OCI-LY1 (cell line): ENCODE results near the gene ABR.

Experiments
- H2AFZ ChIP-seq: fragments of 200-600 bp; sonication (generic), shearing (Covaris generic); 2 replicates; pipeline ENCODE4 v1.6.0; 2014; ENCODE audit warnings: antibody characterized with exemption, mild to moderate bottlenecking, low read length
- H3F3A ChIP-seq: fragments of 200-600 bp; sonication (generic), shearing (Covaris generic); 2 replicates; pipeline ENCODE4 v1.6.0; 2014; ENCODE audit warnings: mild to moderate bottlenecking, antibody characterized with exemption, low read length, moderate library complexity; ENCODE audit not compliant: insufficient read depth
- H3K27ac ChIP-seq: fragments of 200-600 bp; sonication (generic); 2 replicates; pipeline ENCODE4 v1.5.1; 2014; ENCODE audit warnings: low read length, mixed run types, mild to moderate bottlenecking, low read depth; ENCODE audit not compliant: poor library complexity, severe bottlenecking
- H3K27me3 ChIP-seq: fragments of 200-600 bp; sonication (generic); 2 replicates; pipeline ENCODE4 v1.6.0; 2014; ENCODE audit warnings: antibody characterized with exemption, mild to moderate bottlenecking, low read length, moderate library complexity; ENCODE audit not compliant: insufficient read depth
- H3K36me3 ChIP-seq: fragments of 200-600 bp; sonication (generic); 2 replicates; pipeline ENCODE4 v1.6.1; 2014; ENCODE audit warnings: mild to moderate bottlenecking, antibody characterized with exemption, low read length, moderate library complexity, mixed read lengths; ENCODE audit not compliant: insufficient read depth
- H3K4me1 ChIP-seq: fragments of 200-600 bp; sonication (generic); 2 replicates; pipeline ENCODE4 v1.5.1; 2014; ENCODE audit warnings: mild to moderate bottlenecking, low read length, moderate library complexity; ENCODE audit not compliant: insufficient read depth, severe bottlenecking
- H3K4me2 ChIP-seq: fragments of 200-600 bp; sonication (generic), shearing (Covaris generic); 2 replicates; pipeline ENCODE4 v1.6.1; 2014; ENCODE audit warnings: low read length
- H3K4me3 ChIP-seq: fragments of 200-600 bp; sonication (generic); 2 replicates; pipeline ENCODE4 v1.5.1; 2014; ENCODE audit warnings: low read length, low read depth, mild to moderate bottlenecking, mixed read lengths; ENCODE audit not compliant: poor library complexity, severe bottlenecking
- H3K79me2 ChIP-seq: fragments of 200-600 bp; shearing (Covaris generic); 2 replicates; pipeline ENCODE4 v1.6.1; 2016; ENCODE audit warnings: mixed run types, low read length, mixed read lengths; ENCODE audit not compliant: insufficient read depth
- H3K9ac ChIP-seq: fragments of 200-600 bp; sonication (generic), shearing (Covaris generic); 2 replicates; pipeline ENCODE4 v1.6.1; 2014; ENCODE audit warnings: mild to moderate bottlenecking, low read length, mixed read lengths
- H3K9me2 ChIP-seq: fragments of 200-600 bp; sonication (generic), shearing (Covaris generic); 2 replicates; pipeline ENCODE4 v1.6.1; 2014; ENCODE audit warnings: low read depth, mild to moderate bottlenecking, low read length, mixed read lengths
- H3K9me3 ChIP-seq: fragments of 200-600 bp; shearing (Covaris generic); 2 replicates; pipeline ENCODE4 v1.6.1; 2014; ENCODE audit warnings: low read length, mixed read lengths
- H4K20me1 ChIP-seq: fragments of 200-600 bp; sonication (generic), shearing (Covaris generic); 2 replicates; pipeline ENCODE4 v1.6.0; 2016; ENCODE audit warnings: mild to moderate bottlenecking, low read length; ENCODE audit not compliant: insufficient read depth
- CTCF ChIP-seq: fragments of 200-600 bp; sonication (generic), shearing (Covaris generic); IDR thresholded peaks from 2 replicates; pipeline ENCODE4 v1.5.1; 2017; ENCODE audit warnings: mild to moderate bottlenecking, antibody characterized with exemption, low read length, moderate library complexity, mixed read lengths
- EZH2 ChIP-seq: fragments of 200-600 bp; sonication (generic), shearing (Covaris generic); IDR thresholded peaks from 2 replicates; pipeline ENCODE4 v1.8.0; 2017; ENCODE audit warnings: borderline replicate concordance, mixed run types, mild to moderate bottlenecking, antibody characterized with exemption, low read length, moderate library complexity, mixed read lengths

The ABR gene

GRCh38 chr17:979212-979538 lies 200.6 kb downstream of the ABR start:
- H3K4me2 ChIP-seq: peak overlapping the region; percentile 91
- H3K9me3 ChIP-seq: no peaks in the 10 kb centered on the region
- H3F3A ChIP-seq: no peaks in the 10 kb centered on the region
- TF ChIP-seq CTCF: no peak
- TF ChIP-seq EZH2: no peak
- no peaks in the 10 kb centered on the region for H4K20me1 ChIP-seq
- no peaks in the 10 kb centered on the region for H3K9me2 ChIP-seq
- H2AFZ ChIP-seq: no peak overlapping the region
- no peak overlapping the region; the same call in 1 of the 2 replicates for H3K9ac ChIP-seq
- H3K27ac ChIP-seq: no peak overlapping the region
- H3K79me2 ChIP-seq: no peaks in the 10 kb centered on the region
- H3K4me1 ChIP-seq: peaks cover 11% of the 10 kb centered on the region
- no peaks in the 10 kb centered on the region for H3K27me3 ChIP-seq
- H3K4me3 ChIP-seq: peak overlapping the region; percentile 64
- no peaks in the 10 kb centered on the region for H3K36me3 ChIP-seq

- Histone ChIP-seq H3K4me1 (peaks cover 11% of the 10 kb centered on the region), H4K20me1 (no peaks in the 10 kb centered on the region), H2AFZ (no peak overlapping the region), H3K27ac (no peak overlapping the region), H3K4me2 (peak overlapping the region; percentile 26; the same call in 1 of the 2 replicates), H3K79me2 (no peaks in the 10 kb centered on the region), H3K9me3 (no peaks in the 10 kb centered on the region), H3F3A (no peaks in the 10 kb centered on the region), H3K36me3 (no peaks in the 10 kb centered on the region), H3K9ac (no peak overlapping the region), H3K4me3 (peak overlapping the region; percentile 22), H3K9me2 (no peaks in the 10 kb centered on the region), H3K27me3 (no peaks in the 10 kb centered on the region)
- TF ChIP-seq CTCF (no peak), EZH2 (no peak)
Observed at GRCh38 chr17:978103-979093, 201.4 kb downstream of the ABR start.

GRCh38 chr17:977166-977565 lies 202.6 kb downstream of the ABR start:
- TF ChIP-seq CTCF: no peak
- no peak for TF ChIP-seq EZH2
- Histone ChIP-seq H3K4me2 (no peak overlapping the region), H2AFZ (no peak overlapping the region), H3K27me3 (no peaks in the 10 kb centered on the region), H3K4me1 (peaks cover 11% of the 10 kb centered on the region), H3K9me2 (no peaks in the 10 kb centered on the region), H3K79me2 (no peaks in the 10 kb centered on the region), H3K4me3 (no peak overlapping the region), H3K27ac (no peak overlapping the region), H4K20me1 (no peaks in the 10 kb centered on the region), H3F3A (no peaks in the 10 kb centered on the region), H3K36me3 (no peaks in the 10 kb centered on the region), H3K9me3 (no peaks in the 10 kb centered on the region), H3K9ac (no peak overlapping the region)
